HL-60/S4 treated with retinoic acid at 250 ng/mL for 4 days and 3 days (cell line): Measurements from ENCODE around the gene TBX4.
"Not testable (repeated sequence)": the region's sequence is repeated elsewhere in the genome, so short reads cannot be mapped to it uniquely, and the experiment has no call there.

ENCODE experiments used
- in situ Hi-C: fragments of 300-500 bp; cut with MboI; formaldehyde crosslinking; loops from 2 replicates; pipeline ENCODE4 v1.7.0; 2022; ENCODE audit warnings: low sequenced_read_pairs

The TBX4 gene

DNA sequence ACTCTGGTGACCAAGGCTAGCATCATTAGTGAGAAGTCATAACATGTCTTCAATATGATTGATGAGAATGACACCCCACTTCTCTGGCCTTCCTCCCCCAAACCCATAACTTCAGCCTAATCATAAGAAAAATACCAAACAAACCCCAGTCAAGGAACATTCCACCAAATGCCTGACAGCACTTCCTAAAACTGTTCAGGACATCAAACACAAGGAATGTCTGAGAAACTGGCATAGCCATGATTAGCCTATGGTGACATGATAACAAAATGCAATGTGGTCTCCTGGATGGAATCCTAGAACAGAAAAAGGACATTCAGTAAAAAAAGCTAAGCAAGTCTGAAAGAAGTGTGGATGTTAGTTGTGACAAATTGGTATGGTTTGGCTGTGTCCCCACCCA lies 24.7 kb upstream of the TBX4 start:
- in situ Hi-C loops = no loop called here

DNA sequence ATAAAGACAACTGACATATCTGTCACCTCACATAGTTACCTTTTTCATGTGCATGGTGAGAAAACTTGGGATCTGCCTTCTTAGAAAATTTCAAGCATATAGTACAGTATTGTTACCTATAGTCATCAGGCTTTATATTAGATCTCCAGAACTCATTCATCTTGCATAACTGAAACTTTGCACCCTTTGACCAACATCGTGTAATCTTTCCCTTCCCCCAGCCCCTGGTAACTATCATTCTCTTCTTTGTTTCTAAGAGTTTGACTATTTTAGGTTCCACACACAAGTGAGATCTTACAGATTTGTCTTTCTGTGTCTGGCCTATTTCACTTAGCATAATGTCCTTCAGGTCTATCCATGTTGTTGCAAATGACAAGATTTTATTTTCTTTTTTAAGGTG lies 22.9 kb upstream of the TBX4 start:
- in situ Hi-C loops = no loop called here

DNA sequence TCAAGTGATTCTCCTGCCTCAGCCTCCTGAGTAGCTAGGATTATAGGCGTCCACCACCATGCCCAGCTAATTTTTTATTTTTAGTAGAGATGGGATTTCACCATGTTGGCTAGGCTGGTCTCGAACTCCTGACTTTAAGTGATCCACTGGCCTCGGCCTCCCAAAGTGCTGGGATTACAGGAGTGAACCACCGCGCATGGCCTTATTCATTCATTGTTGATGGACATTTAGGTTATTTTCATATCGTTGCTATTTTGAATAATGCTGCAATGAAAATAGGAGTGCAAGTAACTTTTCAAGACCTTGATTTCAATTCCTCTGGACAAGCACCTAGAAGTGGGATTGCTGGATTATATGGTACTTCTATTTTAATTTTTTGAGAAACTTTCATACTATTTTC lies 22.4 kb upstream of the TBX4 start:
- in situ Hi-C loops = not testable (repeated sequence)

DNA sequence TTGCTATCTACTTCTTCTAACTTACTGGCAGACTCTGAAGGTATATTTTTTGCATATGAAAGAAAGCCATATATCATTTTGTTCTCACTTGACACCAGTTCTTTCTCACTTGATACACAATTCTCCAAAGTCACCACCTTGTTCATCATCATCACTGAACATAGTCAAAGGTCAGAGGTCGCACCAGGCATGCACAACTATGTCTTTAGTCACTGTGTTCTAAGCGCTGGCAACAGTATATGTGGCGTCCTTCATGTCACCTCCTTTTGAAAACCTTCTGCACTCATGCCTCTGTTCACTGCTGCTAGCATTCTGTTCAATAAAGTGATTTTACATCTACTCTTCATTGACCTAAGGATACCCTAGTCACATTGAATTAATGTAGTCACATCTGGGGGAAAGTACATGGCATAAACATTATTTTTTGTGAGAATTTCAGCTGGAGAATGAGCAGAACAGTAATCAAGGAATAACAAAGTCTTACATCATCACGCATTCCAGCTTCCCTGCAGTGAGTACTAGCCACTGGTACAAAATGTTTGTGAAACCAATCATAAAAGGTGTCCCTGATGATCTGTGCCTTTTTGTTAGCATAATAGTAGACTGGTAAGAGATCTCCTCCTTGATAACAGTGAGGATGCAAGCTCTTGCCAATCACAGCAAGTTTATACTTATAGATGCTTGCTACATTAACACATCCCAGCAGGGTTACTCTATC lies 20.5 kb upstream of the TBX4 start:
- in situ Hi-C loops = no loop called here

DNA sequence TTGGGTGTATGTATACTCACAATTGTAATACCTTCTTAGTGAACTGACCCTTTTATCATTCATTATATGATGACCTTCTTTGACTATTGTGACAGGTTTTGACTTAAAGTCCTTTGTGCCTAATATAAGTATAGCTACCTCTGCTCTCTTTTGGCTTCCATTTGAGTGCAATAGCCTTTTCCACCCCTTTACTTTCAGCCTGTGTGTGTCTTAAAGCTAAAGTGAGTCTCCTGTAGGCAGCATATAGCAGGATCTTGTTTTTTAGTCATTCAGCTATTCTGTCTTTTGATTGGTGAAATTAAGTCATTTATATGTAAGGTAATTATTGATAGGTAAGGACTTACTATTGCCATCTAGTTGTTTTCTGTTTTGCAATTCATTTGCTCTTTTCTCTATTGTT lies 15.9 kb upstream of the TBX4 start:
- in situ Hi-C loops = no loop called here

DNA sequence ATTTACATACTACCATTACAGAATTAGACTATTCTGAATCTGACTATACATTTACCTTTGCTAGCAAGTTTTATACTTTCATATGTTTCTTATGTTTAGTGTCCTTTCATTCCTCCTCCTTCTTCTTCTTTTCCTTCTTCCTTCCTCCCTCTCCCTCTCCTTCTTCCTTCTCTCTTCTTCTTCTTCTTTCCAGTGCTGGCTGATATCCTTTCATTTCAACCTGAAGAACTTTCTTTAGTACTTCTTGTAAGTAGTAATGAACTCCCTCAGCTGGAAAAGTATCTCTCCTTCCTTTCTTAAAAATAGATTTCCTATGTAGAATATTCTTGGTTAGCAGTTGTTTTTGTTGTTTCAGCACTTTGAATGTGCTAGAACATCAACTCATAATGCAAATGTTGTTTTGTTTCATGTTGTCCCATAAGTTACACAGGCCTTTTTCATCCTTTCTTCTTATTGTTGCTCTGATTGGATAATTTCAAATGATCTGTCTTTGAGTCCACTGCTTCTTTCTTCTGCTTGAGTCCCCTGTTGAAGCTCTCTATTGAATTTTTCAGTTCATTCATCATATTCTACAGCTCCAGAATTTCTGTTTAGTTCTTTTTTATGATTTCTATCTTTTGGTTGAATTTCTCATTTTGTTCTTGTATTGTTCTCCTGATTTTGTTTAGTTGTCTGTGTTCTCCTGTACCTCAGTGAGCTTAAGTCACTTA lies 15.1 kb upstream of the TBX4 start:
- in situ Hi-C loops = no loop called here

DNA sequence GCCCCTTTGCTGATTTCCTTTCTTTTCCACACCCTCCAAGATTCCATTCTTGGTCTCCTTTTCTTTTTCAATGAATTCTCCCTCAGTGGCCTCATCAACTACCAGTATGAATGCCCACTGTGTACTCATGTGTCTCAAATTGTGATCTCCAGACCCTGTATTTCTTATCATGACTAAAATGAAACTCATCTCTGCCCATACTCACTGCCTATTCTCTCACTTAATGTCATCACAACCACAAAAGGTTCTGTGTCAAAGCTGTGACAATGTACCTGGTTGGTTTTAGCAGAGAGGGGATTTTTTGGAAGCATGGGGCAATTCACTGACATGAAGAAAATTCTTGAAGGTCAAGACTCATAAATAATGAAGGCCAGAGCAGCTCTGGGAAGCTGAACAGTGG lies 11.5 kb upstream of the TBX4 start:
- in situ Hi-C loops = no loop called here

DNA sequence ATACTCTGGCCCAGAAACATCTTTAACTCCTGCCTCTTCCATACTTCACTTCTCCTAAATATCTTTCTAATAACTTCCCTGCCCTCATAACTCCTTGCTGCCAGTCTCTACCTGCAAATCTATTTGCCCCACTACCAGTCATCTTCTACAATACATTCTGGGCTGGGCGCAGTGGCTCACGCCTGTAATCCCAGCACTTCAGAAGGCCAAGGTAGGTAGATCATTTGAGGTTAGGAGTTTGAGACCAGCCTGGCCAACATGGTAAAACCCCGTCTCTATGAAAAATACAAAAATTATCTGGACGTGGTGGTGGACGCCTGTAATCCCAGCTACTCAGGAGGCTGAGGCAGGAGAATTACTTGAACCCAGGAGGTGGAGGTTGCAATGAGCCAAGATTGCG lies 10.7 kb upstream of the TBX4 start:
- in situ Hi-C loops = not testable (repeated sequence)

DNA sequence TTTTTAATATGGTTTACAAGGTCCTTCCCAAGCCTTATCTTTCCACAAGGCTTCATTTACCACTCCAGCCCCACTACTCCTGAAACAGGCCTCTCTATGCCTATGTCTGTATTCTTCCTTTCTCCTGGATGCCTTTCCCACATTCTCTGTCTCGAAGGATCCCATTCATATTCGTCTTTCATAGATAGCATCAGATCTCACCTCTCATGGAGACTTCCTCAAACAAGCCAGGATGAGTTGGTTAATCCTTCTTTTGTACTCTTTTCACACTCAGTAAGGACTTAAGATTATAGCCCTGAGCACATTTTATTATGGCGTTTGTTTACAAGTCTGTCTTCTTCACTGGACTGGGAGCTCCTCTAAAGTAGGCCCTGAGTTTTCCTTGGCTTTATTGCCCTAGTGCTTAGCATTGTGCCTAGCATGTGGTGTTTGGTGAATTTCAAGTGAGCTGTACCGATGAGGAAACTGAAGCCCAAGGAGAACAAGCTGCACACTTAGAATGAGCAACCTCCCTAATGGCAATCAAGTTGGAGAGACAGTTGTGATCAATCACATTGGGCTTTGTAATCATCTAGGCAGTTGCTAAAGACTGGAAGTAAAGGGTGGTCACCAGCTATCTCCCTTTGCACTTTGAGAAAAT lies 10.0 kb upstream of the TBX4 start:
- in situ Hi-C loops = no loop called here

DNA sequence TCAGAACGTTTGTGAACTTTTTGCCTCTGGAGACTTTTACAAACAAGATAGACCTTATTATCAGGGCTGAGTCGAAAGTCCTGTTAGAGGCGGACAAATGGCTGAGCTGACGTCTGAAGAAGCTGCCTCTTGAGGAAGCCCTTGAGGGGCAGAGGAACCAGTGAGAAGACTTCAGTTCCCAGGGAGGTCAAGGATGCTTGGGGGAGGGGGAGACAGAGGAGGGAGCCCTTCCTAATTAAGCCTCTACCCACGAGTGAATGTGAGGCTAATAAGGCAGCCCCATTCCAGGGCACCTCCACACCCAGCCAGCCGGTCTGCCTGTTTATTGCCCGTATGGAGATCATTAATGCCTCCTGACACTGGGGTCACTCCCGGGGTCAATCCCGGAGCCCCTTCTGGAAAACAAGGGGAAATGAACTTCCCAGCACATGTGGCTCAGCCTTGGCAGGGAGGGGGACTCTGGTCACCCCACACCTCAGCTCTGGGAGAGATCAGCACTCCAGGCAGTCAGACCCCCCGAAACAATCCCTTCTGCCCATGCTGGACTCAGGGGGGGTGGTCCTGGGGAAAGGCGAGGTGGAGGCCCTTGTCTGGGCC lies 9.2 kb upstream of the TBX4 start:
- in situ Hi-C loops = no loop called here

DNA sequence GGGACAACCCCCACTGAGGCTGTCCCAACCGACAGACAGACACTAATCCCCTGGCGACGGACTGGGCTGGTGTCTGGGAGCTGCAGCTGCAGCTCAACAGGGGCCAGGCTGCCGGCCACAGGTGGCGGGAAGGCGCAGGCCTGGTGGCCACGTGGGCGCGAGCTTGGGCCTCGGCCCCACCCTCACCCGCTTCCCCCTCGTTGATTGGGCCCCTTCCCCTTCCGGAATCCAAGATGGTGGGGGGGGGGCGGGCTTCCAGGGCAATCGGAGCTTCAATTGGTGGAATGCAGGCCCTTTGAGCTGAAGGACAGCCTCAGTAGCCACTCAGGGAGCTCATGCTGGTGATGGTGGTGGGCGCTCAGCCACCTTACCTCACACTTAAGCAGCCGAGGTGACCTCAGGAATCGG lies 8.7 kb upstream of the TBX4 start:
- in situ Hi-C loops = no loop called here

DNA sequence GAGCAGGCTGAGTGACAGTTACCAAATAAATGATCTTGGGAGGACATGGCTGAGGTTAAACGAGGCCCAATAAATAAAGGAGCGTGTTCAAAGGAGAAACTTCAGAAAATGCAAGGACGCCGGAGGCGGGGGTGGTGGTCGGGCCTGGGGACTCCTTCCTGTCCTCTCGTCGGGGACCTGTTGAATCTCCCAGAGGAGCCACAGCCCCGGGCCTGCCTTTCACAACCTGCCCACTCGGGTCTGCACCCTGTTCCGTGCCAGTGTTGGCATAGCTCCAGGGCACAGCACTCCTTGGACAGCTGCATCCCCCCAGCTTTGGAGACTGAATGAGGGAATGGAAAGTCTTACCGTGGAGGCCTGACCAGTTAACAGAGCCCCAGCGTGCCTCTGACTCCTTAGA lies 8.1 kb upstream of the TBX4 start:
- in situ Hi-C loops = no loop called here

DNA sequence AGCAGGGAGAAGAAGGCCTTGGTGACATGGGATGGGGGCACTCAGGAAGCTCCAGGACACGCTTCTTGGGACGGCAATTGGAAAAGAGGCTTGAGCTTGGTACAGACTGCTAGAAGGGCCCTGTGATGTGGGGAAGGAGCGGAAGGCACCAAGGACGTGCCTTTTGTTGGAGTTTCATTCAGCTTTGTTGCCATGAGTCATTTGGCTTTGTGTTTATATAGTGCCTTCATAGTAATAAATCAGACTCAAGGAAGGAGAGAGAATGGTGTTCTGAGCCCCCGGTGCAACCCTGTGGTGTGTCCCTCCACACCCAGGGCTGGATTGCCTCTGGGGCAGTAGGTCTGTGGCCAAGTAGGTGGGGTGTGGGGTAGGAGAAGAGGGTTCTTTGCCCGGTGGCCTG lies 7.4 kb upstream of the TBX4 start:
- in situ Hi-C loops = no loop called here

DNA sequence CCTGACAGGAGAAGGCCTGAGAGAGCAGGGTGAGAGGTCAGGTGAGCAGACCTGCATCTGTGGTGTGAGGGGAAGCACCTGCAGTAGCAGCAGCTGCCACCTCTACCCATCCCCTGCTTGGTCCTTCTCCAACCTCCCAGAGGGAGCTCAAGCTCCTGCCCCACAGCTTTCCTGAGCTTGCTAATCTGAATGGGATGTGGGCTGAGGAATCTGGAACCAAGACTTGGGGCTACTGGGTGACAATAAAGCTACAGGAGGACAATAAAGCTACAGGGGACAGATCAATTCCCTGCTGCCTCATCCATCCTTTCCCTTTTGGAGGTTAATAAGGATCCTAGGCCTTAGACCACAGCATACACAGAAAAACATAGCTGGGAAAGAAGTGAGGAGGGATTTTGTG lies 4.9 kb upstream of the TBX4 start:
- in situ Hi-C loops = no loop called here

DNA sequence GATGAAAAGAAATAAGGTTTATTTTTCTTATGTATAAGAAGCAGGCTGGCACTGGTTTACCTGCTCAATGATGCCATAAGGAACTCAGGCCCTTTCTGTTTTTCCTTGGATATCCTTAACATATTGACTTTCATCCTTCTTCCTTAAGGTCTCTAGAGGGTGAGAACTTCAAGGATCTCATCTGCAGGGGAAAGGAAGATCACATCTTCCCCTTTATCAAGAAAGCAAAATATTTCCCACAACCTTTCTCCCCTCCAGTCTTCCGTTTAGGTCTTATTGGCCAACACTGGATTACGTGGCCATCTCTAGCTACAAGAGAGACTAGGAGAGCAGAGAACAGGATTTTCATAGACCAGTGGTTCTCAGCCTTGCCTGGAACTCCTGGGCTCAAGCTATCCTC lies 4.2 kb upstream of the TBX4 start:
- in situ Hi-C loops = no loop called here

DNA sequence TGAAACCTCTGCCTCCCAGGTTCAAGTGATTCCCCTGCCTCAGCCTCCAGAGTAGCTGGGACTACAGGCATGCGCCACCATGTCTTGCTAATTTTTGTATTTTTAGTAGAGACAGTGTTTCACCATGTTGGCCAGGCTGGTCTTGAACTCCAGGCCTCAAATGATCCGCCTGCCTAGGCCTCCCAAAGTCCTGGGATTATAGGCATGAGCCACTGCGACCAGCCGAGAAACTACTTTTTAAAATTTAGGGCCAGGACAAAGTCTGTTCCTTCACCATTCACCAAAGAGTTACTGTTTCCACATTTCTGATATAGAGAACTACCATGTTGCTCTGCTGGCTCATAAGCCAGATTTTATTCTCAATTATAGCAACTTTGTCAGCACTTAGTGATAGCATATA lies 3.1 kb upstream of the TBX4 start:
- in situ Hi-C loops = not testable (repeated sequence)

DNA sequence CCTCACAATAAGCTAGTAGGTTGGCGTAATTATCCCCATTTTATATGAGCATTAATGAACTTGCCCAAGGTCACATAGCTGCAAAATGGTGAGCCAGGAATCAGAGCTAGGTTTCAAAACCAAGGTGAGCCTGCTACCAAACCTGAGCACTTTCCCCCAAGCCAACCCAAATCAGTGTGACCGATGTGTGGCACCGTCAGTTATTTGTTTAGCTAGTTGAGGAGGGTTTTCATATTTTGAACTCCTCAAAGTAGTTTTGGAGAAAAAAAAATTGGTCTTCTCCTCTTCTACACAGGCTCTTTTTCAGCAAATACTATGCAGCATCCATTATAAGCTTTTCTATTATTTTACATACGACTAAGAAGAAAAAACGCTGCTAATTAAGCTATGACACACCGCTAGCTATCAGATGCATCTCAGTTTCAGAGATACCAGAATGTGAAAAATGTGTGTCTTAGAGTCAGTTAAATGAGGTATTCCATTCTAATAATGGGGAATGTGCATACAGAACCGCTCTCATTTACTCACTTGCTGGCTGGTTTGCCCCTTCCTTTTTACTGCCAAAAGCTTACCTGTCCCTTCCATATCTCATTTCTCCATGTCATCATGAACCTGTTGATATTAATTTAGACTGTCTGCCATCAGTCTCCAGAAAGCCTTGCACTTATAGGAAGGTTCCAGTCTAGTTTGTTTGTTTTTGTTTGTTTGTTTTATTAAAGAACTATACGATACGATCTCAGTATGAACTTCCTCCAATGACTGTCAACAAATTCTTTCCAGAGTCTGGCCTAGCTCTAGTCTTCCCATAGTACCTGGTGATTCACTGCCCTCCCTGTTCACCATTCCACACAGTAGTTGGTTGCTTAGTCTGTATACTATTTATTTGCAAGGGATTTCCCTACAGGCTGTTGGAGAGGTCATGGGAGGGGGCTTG lies 2.2 kb upstream of the TBX4 start:
- in situ Hi-C loops = loop anchor here (25.0 kb wide), 1 partner anchor 112 kb away; no protein-coding TSS in a partner anchor

DNA sequence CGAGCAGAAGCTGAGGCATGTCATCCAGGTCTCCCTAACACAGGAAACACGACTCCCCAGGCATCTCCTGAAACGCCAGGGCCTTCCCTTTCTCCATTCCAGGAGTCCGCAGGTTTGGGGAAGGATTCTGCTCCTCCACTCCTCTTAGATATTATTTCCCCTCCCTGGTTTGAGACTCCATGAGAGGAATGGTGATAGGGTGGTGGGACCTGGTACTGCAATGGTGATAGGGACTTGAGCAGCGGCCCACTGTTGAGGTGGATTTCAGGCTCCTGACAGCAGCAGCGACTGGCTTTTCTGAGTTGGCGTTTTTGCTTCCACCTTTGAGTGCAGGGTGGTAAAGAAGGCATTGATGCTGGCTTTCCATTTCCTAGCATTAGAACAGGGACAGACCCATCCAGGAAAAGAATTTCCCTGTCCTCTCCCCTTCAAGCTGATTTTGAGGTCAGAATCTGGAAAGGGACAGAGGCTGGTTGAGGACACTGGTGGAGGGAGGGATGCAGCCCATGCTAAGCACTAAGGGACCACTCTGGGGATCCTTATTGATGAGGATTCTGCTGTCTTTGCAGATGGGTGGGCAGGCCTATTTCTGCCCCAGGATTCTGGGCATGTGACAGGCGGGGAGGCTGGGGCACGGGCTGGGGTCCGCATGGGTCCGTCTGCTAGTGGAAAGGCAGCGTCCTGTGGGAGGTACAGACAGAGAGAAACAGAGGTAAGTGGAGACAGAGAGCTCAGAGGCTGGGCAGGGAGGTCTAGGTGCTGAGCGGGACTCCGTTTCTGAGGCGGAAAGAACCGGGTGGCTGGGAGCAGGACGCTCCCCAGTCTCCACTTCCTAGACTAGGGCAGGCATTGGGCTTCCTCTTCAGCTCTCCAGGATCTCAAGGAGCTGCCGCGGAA lies 1.3 kb upstream of the TBX4 start:
- in situ Hi-C loops = loop anchor here (25.0 kb wide), 1 partner anchor 111 kb away; no protein-coding TSS in a partner anchor

DNA sequence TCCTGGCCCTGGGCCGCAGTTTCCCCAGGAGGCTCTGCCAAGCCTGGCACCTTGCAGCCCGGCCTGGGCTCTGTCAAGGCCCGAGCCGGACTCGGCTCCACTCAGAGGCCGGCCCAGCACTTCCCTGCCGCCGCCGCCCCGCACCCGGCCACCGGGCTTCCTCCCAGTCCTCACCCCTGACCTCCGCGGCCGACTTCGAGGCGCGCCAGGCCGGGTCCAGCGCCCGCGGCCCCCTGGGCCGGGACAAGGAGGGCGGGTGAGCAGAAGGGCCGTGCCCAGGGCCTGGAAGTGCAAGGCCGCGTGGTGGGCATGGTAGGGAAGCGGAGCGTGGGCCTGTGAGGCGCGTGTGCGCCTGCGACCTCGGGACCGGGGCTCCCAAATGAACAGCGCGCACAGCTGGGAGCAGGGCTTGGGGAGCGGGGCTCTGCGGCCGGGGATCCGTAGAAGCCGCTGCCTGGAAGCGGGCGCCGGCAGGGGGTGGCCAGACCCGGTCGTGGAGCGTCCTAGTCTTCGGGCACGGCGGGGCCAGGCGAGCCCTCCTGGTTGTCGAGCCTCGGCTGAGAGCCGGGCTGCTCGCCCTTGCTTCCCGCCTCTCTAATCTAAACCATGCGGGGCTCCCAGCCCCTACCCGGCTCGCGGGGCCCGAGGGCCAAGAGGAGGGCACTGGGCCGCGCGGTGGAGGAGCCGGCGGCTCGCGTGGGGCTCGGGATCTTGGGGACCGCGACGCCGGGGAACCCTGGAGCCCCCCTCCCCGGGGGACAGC lies 503 bp upstream of the TBX4 start:
- in situ Hi-C loops = loop anchor here (25.0 kb wide), 1 partner anchor 111 kb away; no protein-coding TSS in a partner anchor
